GM19043 (cell line): ENCODE measurements around the gene C1GALT1C1L.
"Not testable (repeated sequence)": the region's sequence is repeated elsewhere in the genome, so short reads cannot be mapped to it uniquely, and the experiment has no call there.

Experiments
- ATAC-seq: cut with Tn5 transposase; IDR thresholded peaks from one replicate; pipeline ENCODE4 v1.9.1; 2021; ENCODE audit warnings: low read depth; ENCODE audit not compliant: unreplicated experiment

Gene C1GALT1C1L

GRCh38 chr2:43657241-43657640, 19.0 kb downstream of the C1GALT1C1L start:
- ATAC-seq: no peak

- ATAC-seq: no peak
These were observed 22.7 kb downstream of the C1GALT1C1L start for GRCh38 chr2:43653506-43653905.

GRCh38 chr2:43648994-43649701, 27.1 kb downstream of the C1GALT1C1L start:
- ATAC-seq: no peak

- ATAC-seq: no peak
These were observed 32.5 kb downstream of the C1GALT1C1L start for GRCh38 chr2:43643680-43644079.

GRCh38 chr2:43642363-43642762, 33.9 kb downstream of the C1GALT1C1L start:
- ATAC-seq: no peak

GRCh38 chr2:43637030-43637803, 39.0 kb downstream of the C1GALT1C1L start, which contains the start of gene PLEKHH2:
PLEKHH2 (plus strand) TSS chr2:43637260; CDS start chr2:43644674, 7,414 bp downstream.
- ATAC-seq: peak; percentile 100

GRCh38 chr2:43636621-43637020, 39.6 kb downstream of the C1GALT1C1L start:
- no peak for ATAC-seq

- not testable (repeated sequence) for ATAC-seq
These were observed 40.1 kb downstream of the C1GALT1C1L start for GRCh38 chr2:43636153-43636552.

GRCh38 chr2:43634604-43635306, 41.5 kb downstream of the C1GALT1C1L start:
- ATAC-seq: no peak

GRCh38 chr2:43631618-43632317, 44.5 kb downstream of the C1GALT1C1L start:
- ATAC-seq: no peak
